GM13976 (cell line): ENCODE measurements around the gene HSPB1.

ENCODE experiments used
- DNase-seq: peaks from one replicate; pipeline ENCODE4 v3.0.0; 2012; ENCODE audit warnings: low spot score
- CTCF ChIP-seq: IDR thresholded peaks from 2 replicates; pipeline ENCODE4 v1.5.1; 2012; ENCODE audit warnings: borderline replicate concordance, mild to moderate bottlenecking; ENCODE audit not compliant: insufficient read depth; ENCODE audit errors: extremely low read depth, missing control alignments, control extremely low read depth
- in situ Hi-C: fragments of 300-500 bp; cut with MboI; formaldehyde crosslinking; loops from one replicate; pipeline ENCODE4 v1.12.0; 2022; ENCODE audit warnings: low sequenced_read_pairs, mixed read lengths, inconsistent platforms; ENCODE audit not compliant: unreplicated experiment

HSPB1 gene

GRCh38 chr7:76327610-76328009 lies 25.1 kb downstream of the HSPB1 start:
- no peak for DNase-seq
- no peak for TF ChIP-seq CTCF
- in situ Hi-C loops, result no loop called here

GRCh38 chr7:76328389-76328788 lies 25.9 kb downstream of the HSPB1 start:
- in situ Hi-C loops, result no loop called here
- TF ChIP-seq CTCF, result no peak
- DNase-seq, result no peak

DNA sequence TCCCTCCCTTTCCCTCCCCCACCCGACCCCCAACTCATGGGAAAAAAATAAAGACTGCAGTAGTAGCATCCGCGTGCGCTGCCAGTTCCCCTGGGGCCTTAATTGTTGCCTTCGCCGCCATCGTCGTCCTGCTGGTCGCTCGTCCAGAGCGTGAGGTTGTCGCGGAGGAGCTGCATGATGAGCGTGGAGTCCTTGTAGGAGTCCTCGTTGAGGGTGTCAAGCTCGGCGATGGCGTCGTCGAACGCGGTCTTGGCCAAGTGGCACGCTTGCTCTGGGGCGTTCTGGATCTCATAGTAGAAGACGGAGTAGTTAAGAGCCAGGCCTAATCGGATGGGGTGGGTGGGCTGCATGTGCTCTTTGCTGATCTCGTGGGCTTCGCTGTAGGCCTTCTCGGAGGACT lies 27.0 kb downstream of the HSPB1 start:
- DNase-seq, result no peak
- in situ Hi-C loops, result no loop called here
- no peak for TF ChIP-seq CTCF

- TF ChIP-seq CTCF, result no peak
- in situ Hi-C loops, result no loop called here
- no peak for DNase-seq
Observed at GRCh38 chr7:76330261-76330660, 27.8 kb downstream of the HSPB1 start.

DNA sequence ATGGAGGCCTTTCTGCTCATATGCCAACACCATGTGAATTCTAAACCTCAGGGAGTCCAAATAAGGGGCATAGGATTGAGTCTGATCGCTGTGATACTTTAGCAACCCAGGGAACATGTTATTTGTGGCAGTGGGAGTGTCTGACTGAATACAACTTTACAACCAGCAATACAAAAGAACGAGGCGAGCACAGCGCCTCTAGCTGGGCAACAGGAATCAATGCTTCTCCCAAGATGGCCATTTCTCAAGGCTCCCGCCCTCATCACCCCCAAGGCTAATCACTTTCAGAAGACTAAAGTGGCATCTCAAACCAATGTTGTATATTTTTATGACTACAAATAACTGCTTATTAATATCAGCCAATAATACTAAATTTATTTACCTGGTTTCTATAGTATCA lies 28.2 kb downstream of the HSPB1 start:
- no peak for TF ChIP-seq CTCF
- DNase-seq, result no peak
- in situ Hi-C loops, result no loop called here

- in situ Hi-C loops, result no loop called here
Observed at GRCh38 chr7:76332078-76332477, 29.6 kb downstream of the HSPB1 start.

More at GRCh38 chr7:76332078-76332477, 29.6 kb downstream of the HSPB1 start:
- no peak for TF ChIP-seq CTCF
- DNase-seq, result no peak
